NCI-H2227 (cell line): Measurements from ENCODE around the gene GABRB1.

ENCODE experiments used
- DNase-seq: peaks from one replicate; lab custom pipeline; 2025; ENCODE audit not compliant: unreplicated experiment; lab: John Stamatoyannopoulos, UW

The GABRB1 gene

DNA sequence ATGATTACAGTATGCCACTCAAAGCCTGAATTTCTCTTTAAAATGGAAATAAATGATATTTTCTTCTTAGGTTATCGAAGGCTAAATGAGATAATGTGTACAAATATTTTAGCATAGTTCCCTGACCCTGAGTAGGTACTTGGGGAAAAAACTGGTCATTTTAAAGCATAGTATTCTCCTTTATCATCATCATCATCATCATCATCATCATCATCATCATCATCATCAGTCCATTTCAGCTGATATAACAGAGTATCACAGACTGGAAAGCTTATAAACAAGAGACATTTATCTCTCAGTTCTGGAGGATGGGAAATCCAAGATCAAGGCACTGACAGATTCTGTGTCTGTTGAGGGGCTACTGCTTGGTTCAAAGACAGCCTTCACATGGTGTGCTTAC is 13.9 kb downstream of the GABRB1 start:
- no peak for DNase-seq

DNA sequence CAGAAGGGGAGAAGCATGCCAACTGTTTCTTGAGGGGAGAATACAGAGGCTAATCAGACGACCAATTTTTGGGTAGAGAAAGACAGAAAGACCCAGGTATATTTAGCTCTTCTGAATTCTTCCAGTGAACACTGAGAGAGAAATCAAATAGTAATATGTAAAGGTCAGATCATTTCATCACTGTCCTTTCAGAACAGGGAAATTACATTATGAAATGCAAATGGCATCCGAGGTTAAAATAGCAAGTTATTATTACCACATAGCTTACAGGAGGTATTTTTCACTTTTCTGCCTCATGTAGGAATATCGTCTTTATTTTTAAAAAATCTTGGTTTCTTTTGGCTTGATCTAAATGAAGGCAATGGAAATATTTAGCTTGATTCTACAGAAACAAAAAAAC is 18.0 kb downstream of the GABRB1 start:
- DNase-seq, result no peak

DNA sequence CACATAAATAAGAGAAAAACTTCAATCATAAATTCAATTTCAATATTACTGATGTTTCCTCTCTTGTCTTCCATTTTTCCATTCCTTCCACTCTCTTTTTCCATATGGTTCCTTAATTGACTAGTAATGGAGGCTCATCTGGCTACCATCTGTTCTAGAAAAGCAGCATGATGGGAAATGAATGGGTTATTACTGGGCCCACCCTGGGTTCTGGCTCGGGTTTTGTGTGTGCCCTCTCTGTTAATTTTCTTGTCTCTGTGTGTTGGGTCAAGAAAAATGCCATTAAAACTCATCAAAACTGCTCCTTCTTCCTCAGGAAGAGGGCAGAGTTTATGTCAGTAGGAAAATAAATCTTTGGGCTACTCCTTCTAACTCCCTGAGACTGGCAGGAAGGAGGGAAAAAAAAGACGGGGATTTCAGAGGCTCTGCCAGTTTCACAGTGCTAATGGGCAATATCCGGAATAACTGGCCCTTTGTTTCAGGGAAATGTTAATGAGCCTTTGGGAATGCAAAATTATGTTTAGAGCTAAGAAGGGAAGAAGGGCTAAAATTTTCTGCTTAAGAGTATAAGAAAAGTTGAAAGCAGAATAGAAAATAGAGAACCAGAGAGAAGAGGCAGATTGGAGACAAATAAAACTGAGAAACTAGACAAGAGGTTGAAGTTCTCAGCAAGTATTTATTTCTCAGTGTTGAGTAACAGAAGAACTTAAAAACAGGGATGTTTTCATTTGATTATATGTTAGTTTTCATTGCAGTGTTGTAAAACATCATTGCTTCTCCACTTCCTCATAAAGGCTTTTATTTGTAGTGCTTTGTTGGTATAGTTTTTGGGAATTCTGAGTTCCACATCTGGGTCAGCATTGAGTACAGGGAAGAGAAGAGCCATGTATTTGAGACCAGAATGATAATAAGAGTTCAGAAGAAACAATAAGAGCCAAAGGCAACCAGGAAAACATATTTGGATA is 19.7 kb downstream of the GABRB1 start:
- no peak for DNase-seq

DNA sequence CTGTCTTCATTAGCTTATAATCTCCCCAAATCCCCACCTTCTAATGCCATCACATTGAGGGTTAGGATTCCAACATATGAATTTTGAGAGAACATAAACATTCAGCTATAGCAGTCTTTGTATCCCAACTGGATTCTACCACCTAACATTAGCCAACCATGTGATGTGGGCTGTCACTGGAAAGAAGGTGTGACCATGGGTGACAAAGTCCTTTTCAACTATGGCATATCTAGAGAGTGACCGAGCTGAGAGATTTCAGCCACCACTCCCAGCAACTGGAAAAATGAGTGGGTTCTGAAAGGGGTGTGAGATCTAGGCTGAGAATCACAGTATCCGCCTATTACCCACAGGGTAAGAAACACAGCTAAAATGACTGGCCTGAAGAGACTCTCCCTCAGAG is 22.1 kb downstream of the GABRB1 start:
- no peak for DNase-seq

DNA sequence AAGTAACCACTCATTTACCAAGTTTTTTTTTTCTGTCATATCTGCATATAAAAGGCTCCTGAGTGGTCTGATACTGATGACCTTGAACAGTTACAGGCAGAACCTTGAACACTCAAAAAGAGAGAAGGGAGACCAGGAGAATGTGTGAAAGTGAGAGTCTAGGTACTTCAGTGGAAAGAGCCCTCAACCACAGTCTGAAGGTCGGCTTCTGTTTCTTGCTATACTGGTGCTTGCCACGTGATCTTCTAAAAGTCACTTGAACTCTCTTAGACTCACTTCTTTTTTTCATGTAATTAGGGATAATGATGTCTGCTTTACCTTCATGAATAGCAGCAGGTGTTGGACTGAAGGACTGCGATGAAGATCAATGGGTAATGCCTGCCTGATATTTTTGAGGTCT is 22.8 kb downstream of the GABRB1 start:
- DNase-seq, result no peak

DNA sequence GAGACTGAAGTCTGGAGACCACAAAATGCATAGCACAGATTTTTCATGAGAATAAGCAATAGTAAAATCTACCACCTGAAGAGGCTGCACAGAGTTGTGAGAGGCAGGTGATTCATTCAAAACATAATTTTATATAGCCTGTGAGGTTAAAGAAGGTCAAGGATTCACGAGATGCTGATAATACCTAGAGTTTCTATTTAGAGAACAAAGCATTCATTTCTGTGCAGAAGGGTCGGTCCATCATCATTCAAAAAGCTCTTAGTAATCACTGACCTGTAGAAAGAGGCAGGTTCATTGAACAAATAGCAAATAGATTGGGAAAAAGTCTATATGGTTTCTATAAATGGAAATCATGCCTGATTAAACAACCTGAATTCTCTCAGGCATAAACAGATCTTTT is 26.6 kb downstream of the GABRB1 start:
- DNase-seq, result no peak

DNA sequence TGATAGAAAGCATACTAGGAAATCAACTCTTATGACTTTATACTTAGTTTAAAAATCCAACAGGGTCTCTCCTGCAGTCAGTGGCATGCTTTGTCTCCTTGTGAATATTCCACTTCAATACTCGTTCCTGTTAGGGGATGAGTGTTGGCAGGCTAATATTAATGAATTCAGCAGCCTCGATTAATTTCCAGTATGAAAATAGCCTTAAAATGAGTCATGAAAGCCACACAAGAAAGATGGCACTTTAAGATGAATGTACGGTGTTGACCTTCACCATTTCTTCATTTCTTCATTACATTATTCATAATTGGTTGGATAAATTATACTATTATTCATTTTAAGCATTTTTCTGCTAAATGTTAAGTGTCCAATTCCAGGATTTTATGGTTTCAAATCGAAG is 29.2 kb downstream of the GABRB1 start:
- no peak for DNase-seq

DNA sequence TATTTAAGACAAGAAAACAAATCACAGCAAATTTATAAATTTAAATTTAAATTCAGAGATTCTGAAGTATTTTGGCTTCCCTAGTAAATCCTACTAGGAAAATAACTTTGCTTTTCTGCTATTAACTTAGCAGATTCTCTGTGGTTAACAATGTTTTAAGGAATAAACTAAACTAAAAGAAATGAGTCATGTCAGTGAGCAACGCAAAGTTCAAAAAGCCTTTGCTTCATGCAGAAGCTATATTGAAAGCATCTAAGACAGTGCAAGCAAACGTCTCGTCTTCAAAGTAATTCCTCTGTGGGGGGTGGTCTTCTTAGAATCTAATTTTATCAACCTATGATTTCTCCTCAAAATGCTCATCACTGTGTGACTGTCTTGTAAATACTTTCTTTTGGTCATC is 30.1 kb downstream of the GABRB1 start:
- no peak for DNase-seq

DNA sequence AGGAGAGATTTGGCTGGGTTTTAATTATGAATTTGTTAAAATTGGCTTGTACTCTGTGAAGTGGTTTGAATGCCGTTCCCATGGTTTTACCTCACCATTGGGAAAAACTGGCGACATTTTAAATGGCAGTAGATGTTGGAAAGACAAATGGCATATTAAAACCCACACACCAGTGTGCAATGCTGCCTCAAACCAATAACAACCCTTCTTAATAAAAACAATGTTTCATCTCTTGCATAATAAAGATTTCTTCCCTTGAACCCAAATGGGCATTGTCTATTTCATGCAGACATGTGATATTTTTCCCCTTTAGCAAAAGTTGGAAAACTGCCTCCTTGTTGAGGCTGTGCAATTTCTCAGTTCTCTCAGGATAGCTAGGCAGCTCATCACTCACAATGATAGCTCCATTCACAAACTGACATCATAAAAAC is 33.7 kb downstream of the GABRB1 start:
- DNase-seq, result no peak

DNA sequence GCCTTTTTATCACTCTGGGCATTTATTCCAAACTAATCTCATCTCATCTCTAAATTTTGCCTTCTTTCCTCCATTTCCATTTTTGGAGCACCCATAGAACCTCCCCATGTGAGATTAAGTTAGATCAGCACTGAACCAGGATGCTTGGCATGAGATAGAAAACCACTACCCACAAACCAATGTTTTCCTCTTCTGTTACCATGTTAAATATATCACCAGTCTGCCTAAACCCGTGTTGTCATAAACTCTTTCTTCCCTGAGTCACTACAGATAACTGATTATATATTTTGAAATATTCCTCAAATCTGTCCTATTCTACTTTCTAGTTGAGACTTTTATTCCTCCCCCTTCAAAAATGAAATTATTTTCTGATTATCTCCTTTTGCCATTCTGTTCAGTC is 37.6 kb downstream of the GABRB1 start:
- no peak for DNase-seq

DNA sequence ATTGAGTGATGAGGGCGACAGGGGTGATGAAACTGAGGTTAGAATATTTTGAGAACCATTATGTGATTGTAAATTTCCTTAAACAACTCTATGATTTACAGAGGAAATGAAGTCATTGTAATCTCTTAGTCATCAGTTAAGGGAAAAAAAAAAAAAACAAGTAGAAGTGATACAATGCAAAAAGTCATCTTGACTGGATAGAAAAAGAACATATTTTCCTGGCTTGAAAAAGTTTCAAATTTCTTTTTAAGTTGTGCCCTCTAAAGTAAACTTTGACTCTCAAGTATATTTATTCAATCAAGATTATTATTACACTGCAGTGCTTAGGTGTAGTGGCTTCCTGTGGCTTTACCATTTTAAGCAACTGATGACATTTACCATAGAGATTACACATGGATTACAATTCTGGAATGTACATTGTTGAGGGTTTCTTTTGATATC is 40.6 kb downstream of the GABRB1 start:
- no peak for DNase-seq

DNA sequence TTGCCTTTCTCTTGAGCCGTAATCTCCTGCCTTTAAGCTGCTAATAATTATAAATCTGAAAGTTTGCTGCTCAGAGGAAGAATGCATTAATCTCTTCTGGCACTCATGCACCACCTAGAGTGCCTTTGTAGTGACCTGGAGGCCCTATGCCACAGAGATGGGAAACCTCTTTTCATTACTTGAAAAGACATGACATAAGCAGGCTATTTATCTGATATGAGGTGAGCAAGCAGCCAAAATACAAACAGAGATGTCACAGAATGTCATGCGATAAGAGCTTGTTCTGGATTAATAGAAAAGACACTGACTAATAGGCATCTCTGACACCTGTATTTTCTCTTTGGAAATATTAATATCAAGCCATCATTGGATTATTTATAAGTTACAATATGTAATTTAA is 42.3 kb downstream of the GABRB1 start:
- DNase-seq, result no peak

DNA sequence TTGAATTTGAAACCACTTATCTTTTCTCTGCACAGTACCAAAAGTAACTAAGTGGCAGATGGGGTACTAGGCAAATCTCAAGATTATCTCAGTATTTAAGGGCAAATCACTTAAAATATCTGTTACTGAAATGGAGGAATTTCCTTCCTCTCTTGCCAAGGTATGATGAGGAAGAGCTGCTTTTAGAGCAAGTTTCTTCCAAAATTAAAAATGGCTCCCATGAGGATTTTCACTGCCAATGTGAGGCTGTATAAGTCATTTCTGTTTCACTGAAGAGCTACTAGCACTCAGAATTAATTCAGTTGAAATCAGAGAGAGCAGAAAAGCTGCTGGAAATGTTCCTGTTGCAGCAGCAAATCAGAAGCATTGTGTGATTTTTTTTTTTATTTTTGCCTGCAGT is 43.4 kb downstream of the GABRB1 start:
- no peak for DNase-seq

DNA sequence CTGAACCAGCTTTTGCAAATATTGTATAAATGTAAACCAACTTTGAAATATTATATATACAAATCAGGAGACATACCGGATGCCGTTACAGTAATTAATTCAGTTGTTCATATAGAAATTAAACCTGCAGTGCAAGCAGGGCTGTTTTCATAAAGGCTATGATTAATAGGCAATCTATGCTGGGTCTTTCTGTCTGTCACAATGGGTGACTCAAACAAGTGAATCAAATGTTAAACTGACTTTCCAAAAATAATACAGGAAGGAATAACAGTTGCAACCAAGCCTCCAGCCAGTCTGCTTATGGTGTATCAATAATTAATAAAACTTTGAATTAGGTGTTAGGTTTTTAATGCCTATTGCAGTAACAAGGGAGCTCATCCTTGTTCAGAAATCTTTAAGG is 43.9 kb downstream of the GABRB1 start:
- no peak for DNase-seq

DNA sequence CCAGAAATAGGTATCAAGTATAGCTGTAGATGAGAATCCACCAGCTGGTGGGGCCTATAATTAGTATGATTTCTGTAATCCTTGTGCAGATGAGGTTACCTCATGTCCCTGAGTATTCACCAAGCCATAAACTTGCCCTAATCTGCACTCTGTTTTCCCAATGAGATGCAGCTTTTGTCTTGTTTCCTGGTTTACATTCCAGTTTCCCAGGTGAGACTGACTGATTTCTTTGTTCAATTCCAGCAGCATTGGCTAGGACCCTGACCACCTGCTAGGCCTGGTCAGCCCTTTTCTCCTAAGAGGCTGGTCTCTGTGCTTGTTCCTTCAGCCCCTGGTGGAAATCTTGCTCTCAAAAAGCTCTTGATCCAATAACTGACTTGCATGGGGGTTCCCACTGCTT is 44.6 kb downstream of the GABRB1 start:
- DNase-seq, result no peak

DNA sequence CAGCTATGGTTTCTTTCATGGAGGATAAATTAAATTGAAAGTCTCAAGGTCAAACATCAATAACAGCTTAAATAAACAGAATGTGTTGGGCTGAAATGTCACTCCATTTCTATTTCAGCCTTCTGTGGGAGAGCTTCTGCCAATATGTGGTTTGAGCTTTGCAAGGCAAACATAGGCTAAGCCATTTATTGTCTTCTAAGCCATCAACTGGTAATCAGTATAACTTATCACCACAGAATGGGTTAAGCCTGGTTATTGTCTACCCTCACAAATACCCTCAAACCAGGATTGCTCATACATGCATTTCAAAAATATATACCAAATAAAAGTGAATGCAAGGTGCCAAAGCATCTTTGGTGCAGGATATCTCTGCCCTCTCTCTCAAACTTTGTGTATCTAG is 52.7 kb downstream of the GABRB1 start:
- no peak for DNase-seq

DNA sequence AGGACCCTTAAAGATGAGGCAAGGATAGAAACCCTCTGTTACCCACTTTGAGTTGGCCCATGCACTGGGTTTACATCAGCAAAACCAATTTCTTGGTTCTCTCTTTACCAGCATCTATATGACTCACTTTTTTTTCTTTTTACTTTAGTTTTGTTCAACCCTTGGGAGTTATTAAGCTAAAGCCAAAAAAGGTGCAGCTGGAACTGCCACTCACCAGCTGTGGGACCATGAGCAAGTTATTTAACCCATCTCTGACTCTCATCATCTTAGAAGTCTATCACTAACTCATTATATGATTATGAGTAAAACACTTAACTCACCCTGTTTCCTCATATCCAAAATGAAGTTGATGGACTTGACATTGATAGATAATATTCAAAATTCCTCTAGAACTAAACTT is 53.4 kb downstream of the GABRB1 start:
- no peak for DNase-seq

DNA sequence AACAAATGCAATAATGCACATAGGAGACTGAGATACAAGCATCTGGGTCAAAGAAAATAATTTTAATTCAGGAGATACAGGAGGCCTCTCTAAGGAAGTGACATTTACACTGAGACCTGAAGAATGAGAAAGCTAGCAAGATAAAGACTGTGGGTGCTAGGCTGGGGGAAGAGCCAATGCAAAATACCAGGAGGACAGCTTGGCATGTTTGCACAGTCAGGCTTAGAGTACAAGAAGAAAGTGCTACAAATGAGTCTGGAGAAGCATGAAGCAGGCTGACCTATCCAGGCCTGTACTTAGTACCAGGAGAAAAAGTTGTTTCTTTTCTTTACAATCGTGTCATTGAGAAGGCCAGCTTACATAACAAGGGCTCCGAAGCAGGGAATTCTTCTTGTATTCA is 56.9 kb downstream of the GABRB1 start:
- DNase-seq, result no peak

DNA sequence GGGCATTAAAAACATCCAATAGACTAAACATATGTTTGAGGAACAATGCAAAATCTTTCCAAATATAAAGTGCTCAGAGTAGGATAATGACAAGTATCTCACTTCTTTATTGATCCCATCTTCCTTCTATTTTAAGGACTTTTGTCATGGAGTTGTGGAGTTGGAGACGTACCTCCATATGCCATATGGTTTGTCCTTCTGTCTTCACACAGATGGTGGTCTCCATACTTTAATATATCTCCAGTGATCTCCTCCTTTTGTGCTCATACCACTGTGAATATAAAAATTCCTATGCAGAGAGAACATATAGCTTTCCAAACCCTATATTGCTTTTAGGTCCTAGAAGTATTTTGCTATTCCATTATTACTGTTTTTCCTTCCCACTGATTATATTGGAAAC is 64.5 kb downstream of the GABRB1 start:
- DNase-seq, result no peak

DNA sequence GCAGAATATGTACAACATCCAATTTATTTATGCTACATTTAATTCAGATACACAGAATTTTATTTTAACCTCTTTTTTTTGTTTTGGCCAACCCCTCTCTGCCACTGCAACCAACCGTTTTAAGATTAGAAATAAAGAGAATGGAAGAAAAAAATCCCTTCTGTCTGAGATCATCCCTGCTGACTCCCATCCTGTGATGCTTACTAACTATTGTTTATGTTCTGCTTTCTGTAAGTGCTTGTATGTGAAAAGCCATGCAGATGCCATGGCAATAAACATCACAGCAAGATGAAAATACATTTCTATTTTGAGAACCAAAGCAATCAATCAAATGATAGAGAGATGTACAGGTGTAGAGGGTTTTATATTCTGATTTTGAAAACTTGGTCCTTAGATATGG is 70.1 kb downstream of the GABRB1 start:
- no peak for DNase-seq

DNA sequence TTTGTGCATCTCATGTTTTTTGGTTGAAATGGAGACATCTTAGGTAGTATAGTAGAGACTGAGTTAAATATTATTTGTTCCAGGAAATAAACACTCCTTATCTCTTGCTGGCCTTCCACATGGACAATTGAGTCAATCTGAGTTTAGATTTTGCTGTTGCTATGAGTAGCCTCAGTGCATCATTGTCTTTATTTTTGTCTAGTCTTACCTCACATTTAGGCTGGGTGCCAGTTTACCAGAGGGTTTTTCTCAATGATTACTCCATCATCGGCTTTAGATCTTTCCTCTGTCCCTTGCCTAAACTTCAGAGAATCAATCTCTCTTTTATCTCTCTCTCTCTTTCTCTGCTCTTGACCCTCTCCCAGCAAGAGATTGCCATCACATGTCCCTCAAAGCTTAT is 73.6 kb downstream of the GABRB1 start:
- DNase-seq, result no peak

DNA sequence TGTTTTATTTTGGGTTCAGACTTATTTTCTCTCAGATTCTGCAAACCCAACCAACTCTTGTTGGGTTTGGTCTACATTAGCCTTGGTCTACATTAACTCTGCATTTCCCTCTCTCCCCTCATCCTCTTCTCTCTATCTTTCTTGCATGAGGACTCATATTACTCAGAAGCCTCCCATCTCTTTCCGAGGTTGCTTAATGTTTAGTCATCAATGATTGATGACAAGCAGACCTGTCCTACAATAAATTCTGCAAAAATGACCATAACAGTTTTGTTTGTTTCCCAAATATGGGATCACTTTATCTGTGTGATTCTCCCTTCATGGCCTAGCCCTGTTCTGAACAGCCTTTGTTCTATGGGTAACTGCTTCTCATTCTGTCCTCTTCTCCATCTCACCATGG is 75.2 kb downstream of the GABRB1 start:
- DNase-seq, result no peak

DNA sequence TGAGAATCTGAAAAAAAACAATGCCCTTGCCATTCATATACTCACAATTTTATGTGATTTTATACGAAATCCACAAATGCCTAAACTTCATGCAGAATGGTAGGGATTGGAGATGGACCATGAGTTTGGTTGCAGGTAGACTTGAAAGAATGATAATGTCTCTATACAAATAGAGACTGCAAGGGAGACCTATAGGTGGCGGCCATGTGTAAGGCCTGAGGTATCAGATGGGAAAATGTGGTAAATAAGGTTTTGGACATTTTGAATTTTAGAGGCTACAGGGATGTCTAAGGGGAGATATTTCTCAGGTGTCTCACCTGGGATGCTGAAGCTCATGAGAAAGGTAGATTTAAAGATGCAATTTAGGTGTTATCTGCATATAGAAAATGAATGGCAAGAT is 78.0 kb downstream of the GABRB1 start:
- no peak for DNase-seq
